GM12891 (cell line): ENCODE data around the gene NUDT16L1.

ENCODE experiments used
- DNase-seq: peaks from one replicate; pipeline ENCODE4 v3.0.0; 2011; ENCODE audit warnings: low spot score; ENCODE audit not compliant: insufficient read length
- FAIRE-seq: peaks from 2 replicates; lab custom pipeline; 2011; peaks lifted over from hg19 to GRCh38; lab: Jason Lieb, UNC
- PAX5 ChIP-seq: IDR thresholded peaks from 2 replicates; pipeline ENCODE4 v1.6.1; 2011; ENCODE audit warnings: low read length, moderate library complexity, mild to moderate bottlenecking; ENCODE audit not compliant: insufficient read depth, severe bottlenecking
- POLR2A ChIP-seq: IDR thresholded peaks from 2 replicates; pipeline ENCODE4 v1.6.1; 2011; ENCODE audit warnings: low read depth, low read length, control low read depth
- POLR2AphosphoS5 ChIP-seq: IDR thresholded peaks from 2 replicates; pipeline ENCODE4 v1.6.1; 2011; ENCODE audit warnings: low read depth, low read length, control low read depth
- POU2F2 ChIP-seq: IDR thresholded peaks from 2 replicates; pipeline ENCODE4 v1.6.1; 2011; ENCODE audit warnings: low read depth, mild to moderate bottlenecking, control low read depth, low read length, moderate library complexity
- SPI1 ChIP-seq: IDR thresholded peaks from 2 replicates; pipeline ENCODE4 v1.6.1; 2011; ENCODE audit warnings: low read depth, low read length, control low read depth
- TAF1 ChIP-seq: IDR thresholded peaks from 2 replicates; pipeline ENCODE4 v1.6.1; 2011; ENCODE audit warnings: low read depth, low read length, control low read depth

NUDT16L1 gene

DNA sequence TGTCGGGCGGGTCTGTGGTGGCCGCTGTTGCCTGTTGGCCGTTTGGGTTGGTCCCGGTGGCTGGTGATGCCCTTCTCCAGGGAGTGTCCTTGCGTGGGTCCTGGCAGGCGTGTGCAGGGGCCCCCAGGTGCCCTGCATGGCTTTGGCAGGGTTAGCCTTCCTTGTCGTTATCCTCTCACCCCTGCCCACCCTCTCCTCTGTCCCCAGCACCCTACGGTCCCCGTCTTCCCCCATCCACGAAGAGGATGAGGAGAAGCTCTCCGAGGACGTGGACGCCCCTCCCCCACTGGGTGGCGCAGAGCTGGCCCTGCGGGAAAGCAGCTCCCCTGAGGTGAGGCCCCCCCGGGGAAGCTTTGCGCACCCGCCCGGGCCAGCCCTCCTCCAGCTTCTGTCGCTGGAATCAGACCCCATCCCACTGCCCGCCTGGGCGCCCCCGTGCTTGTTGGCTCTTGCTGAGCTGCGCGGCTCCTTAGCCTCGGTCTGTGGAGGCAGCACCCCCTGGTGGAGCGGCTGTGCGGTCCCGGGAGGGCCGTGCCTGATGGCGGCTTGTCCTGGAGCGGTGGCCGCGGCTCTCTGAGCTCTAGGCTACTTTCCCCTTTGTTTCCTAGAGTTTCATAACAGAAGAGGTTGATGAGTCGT, 10.6 kb upstream of the NUDT16L1 start:
- DNase-seq (no peak), FAIRE-seq (no peak)
- TF ChIP-seq POLR2A = no peak
- no peak for TF ChIP-seq PAX5
- no peak for TF ChIP-seq POLR2AphosphoS5
- TF ChIP-seq TAF1 = no peak
- TF ChIP-seq SPI1 = no peak
- TF ChIP-seq POU2F2 = no peak

DNA sequence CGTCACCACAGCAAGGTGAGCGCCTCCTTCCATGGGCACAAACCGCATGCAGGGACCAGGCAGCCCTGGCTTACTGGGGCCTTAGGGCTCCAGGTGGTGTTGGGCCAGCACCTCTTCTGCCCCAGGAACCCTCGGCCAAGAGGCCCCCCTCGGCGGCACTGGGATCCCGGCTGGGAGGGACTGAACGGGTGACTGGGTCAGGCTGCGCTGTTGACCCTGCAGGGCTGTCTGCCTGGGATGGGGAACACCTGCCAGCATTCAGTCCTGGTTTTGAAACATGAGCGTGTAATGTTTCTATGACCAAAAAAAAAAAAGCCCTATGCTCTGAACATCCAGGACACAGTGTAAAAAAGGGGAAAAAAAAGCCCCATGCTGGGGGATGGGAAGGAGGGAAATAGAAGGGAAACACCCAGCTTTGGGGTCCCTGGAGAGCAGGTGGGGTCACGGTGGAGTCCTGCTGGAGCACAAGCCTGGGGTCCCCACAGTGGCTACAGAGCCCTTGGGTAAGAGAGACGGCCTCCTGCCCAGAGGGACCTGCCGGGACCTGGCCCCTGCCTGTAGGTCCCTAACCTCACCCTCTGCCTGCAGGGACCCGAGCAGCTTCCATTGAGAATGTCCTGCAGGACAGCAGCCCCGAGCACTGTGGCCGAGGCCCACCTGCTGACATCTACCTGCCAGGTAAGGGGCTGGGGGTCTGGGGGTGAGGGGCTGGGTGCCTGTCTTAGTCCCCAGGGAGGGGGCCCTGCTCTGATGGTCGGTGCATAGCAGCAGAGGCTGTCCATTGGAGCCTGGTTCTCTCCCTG, 9.9 kb upstream of the NUDT16L1 start:
- no peak for TF ChIP-seq SPI1
- FAIRE-seq (no peak), DNase-seq (no peak)

DNA sequence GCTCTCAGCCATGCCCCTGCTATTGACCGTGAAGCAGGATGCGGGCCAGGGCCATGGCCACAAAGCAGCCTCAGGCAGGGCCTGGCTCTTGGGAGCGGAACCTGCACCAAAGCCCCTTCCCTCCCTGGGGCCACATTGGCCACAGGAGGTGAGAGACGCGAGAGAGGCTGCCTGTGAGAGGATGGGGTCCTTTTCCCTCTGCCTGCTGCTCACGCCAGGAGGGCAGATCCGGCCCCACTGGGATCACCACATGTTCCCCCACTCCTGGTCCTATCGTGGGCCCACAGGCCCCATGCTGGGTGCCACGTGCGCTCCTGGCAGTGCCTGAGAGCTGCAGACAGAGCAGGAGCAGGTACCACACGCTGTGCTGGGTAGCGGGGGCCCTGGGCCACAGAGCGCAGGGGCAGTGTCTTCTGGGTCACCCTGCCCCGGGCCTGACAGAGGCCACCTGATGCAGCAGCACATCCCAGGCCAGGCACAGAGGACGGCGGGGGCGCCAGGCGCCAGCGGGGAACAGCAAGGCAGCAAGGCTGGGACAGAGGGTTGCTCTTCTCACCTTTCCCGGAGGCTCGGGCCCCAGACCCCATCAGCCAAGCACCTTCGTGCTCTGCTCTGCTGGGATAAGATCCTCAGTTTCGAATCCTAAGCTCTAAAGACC, 9.2 kb upstream of the NUDT16L1 start:
- no peak for TF ChIP-seq SPI1
- no peak for TF ChIP-seq PAX5
- no peak for TF ChIP-seq POLR2AphosphoS5
- TF ChIP-seq POLR2A = no peak
- no peak for TF ChIP-seq POU2F2
- TF ChIP-seq TAF1 = no peak
- FAIRE-seq = no peak
- DNase-seq = no peak

DNA sequence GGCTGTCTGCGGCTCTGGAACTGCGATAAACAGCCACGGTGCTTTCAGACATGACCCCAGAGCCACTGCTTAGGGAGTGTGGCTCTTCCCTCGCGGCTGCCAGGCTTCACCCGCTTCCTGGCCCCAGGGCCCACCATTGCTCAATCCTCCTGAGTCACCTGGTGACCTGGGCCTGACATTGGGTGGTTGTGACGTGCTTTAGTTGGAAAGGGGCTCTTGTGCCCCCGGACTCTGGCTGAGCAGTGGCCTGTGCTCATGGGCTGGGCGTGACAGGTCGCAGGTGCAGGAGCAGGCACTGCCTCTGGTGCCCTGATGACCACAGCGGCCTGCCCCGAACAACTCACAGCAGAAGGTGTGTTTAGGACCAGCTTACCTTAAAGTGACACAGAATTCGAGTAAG, 8.6 kb upstream of the NUDT16L1 start:
- no peak for DNase-seq

DNA sequence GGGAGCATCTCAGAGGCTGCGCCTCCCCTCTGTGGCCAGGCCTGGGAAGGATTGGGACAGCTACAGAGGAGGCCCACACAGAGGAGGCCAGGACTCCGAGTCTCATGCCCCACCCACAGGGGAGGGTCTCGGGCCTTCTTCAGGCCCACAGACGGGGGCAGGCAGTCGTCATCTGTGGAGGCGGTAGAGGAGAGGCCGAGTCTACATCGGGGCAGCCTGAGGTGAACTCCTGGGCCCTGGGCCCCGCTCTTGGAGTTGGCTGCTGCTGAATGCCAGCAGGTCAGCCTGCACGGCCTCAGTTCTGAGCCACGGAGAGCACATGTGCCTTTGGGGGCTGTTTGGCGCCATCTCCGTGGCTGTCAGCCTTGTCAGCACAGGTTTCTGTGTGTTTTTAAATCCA, 8.1 kb upstream of the NUDT16L1 start:
- FAIRE-seq = no peak
- TF ChIP-seq POLR2A = no peak
- no peak for TF ChIP-seq TAF1
- TF ChIP-seq POLR2AphosphoS5 = no peak
- TF ChIP-seq SPI1 = no peak
- no peak for TF ChIP-seq PAX5
- no peak for TF ChIP-seq POU2F2
- DNase-seq = no peak

More for the DNA sequence above, 8.6 kb upstream of the NUDT16L1 start:
- TF ChIP-seq POLR2AphosphoS5 (no peak), POLR2A (no peak), PAX5 (no peak), POU2F2 (no peak), SPI1 (no peak), TAF1 (no peak)
- no peak for FAIRE-seq

DNA sequence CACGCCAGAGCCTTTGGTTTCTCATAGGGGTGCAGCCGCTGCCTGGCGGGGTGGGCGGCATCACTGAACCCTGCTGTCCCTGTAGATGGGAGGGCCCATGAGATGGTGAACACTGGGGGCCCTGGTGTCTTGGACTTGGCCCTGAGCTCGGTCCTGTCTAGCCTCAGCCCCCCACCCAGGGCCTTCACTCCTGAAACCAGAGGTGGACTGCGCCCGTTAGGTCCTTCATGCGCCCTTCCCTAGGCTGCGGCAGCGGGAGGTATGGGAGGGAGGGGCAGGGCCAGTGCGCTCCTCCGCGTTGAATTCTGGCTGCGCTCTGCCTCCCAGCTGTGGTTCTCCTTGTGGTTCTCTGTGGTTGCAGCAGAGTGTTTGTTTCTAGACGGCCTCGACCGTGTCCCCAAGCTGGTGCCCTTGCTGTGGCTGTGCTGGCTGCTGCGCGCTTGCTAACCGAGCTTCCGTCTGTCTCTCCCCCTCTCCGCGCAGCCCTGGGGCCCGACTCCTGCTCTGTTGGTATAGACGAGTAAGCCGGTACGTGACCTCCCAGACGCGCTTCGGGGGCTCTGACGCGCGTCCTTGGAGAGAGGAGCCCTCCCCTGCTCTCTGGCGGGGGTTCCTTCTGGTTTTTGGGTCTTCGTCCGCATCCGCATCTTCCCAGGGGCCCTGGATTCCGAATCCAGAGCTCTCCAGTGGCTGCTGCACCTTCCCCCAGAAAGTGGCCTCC, 7.4 kb upstream of the NUDT16L1 start:
- DNase-seq = no peak
- TF ChIP-seq POLR2A = no peak
- no peak for TF ChIP-seq PAX5
- no peak for TF ChIP-seq POLR2AphosphoS5
- TF ChIP-seq TAF1 = no peak
- TF ChIP-seq SPI1 = no peak
- no peak for TF ChIP-seq POU2F2
- FAIRE-seq = no peak

DNA sequence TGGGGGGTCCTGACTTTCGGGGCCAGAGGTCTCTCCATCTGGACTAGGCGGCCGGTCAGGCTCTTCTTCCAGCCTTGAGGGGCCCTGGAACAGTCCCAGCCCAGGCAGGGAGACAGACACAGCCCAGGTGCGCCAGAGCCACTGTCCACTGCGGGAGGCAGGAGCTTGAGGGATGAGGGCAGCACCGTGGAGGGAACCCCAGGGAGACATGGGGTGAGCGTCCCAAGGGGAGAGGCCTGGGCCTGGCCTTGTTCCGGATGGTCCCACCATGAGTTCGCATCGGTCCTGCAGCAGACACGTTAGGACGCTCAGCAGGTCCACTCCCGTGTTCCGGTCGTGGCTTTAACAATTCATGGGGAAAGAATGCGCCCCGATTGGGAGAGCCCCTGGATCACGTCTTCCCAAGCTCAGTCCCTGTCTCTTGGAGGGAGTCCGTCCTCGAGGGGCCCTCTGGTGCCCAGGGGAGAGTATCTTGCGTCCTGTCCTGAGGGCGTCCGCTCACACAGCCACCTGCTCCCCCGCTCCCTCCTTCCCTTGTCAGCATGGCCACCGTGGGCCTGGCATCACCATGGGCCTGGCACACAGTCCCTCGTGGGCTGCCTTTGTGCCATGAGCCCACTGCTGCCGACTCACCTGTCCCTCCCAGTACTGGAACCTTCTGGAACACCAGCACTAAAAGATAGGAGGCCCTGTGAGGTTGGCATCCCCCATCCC, 6.7 kb upstream of the NUDT16L1 start:
- TF ChIP-seq POU2F2 (no peak), SPI1 (no peak), PAX5 (no peak), POLR2A (no peak), POLR2AphosphoS5 (no peak)
- DNase-seq = no peak
- FAIRE-seq = no peak

DNA sequence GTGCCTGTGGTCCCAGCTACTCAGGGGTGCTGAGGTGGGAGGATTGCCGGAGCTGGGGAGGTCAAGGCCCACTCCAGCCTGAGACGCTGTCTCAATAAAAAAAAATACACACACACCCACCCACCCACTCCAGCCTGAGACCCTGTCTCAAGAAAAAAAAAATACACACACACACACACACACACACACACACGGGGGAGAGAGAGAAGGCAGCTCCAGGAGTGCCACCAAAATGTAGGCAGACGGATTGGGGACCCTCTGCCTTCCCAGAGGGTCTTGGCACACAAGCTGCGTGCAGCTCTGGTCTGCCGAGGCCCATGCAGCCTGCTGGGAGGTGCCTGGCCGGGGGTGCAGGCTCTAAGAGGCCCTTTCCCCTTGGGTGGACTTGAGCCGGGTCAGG, 5.9 kb upstream of the NUDT16L1 start:
- FAIRE-seq (no peak), DNase-seq (no peak)
- TF ChIP-seq SPI1 (no peak), PAX5 (no peak), POLR2AphosphoS5 (no peak), TAF1 (no peak), POLR2A (no peak), POU2F2 (no peak)
